Right hindlimb (tissue), 1 donor: ENCODE results near the gene IQCF6.
"Not testable (repeated sequence)": the region's sequence is repeated elsewhere in the genome, so short reads cannot be mapped to it uniquely, and the experiment has no call there.

Source experiments
- DNase-seq: peaks from one replicate; pipeline ENCODE4 v3.0.0-alpha.2; 2018

IQCF6 gene

GRCh38 chr3:51759203-51759602 is 19.8 kb downstream of the IQCF6 start:
- DNase-seq = no peak

- DNase-seq = not testable (repeated sequence)
These were observed 25.0 kb downstream of the IQCF6 start for GRCh38 chr3:51753763-51754750.

DNA sequence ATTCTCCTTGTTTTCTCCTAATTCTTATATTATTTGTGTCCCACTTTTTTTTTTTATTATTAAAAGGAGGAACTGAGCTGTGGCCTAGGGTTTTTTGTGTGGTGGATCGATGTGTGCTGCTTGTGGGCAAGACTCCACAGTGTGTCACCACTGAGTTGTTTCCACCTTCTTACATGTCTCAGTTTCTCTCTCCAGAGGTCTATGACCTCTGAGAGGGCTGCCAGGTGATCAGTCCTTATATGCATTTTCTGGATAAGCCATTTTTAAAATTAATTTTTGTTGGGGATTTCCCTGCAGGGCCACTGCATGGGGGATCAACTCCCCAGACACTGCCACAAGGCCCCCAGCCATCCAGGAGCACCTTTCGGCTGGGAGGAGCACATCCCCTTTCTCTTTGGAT is 27.8 kb downstream of the IQCF6 start:
- no peak for DNase-seq

DNA sequence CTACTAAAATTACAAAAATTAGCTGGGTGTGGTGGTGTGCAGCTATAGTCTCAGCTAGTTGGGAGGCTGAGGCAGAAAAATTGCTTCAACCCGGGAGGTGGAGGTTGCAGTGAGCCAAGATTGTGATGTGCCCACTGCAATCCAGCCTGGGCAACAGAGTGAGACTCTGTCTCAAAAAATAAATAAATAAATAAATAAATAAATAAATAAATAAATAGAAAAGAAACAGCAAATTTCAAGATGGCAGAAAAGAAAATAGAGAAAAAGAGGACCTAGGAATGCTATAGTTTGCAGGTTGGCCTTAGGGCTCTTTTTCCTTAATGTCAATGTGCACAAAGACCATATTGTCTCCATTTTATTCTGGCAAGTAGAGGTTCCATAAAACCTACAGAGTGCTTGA is 28.2 kb downstream of the IQCF6 start:
- no peak for DNase-seq

DNA sequence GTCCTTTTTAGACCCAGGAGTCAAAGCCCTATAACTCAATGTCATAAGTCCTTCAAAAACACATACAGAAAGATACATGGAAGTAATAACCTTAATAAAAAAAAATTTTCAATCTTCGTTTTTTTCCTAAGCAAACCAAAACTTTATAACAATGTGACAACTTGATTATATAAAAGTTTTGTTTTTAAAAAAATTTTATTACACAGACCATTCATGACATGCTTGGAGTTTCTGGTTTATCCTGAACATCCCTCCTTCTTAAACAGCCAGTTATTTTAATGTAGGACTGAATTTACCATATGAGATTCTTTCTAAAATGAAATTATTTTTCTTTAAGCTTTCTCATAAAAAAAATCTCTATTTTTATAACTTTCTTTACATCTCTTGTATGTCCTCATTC is 30.7 kb downstream of the IQCF6 start:
- no peak for DNase-seq

DNA sequence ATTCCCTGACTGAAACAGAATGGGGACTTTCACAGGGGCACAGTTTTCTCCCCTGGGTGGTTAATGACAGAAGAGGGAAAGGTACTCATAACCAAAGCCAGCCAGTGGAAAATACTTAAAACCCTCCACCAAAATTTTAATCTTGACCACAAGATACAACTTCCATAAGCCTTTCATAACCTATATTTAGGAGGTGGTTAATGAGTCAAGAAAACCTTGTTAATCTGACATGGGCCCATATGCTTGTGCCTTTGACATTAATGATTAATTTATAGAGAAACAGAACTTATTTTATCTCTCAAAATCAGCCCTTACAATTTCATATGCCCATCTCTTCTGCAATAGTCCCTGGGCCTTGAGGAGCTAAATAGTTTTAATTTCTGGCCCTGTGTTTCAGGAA is 31.2 kb downstream of the IQCF6 start:
- DNase-seq = no peak

DNA sequence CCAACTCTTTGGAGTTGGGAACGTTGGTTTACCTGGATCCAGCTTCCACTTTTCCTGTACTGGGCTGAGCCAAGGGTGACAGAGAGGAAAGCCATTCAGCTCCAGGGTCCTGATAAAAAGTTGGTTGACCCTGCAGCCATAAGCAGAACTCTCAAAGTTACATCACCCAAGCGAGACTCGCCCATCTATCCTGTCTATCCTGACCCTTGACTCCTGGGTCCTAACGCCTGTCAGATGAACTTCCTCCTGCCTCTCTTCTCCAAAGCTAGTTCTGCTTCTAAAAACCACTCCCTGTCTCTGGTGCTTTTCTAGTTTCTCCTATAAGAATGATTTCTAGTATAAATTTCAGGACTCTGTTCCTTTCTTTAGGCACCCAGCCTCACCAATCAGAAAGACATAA is 36.1 kb downstream of the IQCF6 start:
- not testable (repeated sequence) for DNase-seq

DNA sequence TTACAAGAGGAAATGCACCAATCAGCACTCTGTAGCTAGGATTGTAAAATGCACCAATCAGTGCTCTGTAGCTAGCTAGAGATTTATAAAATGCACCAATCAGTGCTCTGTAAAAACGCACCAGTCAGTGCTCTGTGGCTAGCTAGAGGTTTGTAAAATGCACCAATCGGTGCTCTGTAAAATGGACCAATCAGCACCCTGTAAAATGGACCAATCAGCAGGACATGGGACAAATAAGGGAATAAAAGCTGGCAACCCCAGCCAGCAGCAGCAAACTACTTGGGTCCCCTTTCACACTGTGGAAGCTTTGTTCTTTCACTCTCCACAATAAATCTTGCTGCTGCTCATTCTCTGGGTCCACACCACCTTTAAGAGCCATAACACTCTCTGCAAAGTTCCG is 36.7 kb downstream of the IQCF6 start:
- DNase-seq = not testable (repeated sequence)

DNA sequence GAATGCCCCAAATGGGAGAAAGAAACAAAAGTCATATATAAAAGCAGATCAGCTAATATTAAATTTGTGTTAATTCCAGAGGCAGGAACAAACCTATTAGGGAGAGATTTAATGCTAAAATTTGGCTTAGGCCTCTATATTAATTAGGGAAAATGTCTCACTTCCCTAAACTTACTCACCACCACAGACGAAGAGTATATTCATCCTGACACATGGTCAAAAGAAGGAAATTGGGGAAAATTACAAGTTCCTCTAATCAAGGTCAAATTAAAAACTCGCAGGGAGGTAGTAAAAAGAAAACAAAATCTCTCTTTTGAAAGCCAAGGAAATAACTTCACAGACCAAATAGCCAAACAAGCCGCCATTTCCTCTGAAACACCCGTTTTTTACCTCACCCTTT is 39.9 kb downstream of the IQCF6 start:
- DNase-seq = no peak

- DNase-seq = no peak
These were observed 43.1 kb downstream of the IQCF6 start for GRCh38 chr3:51735950-51736349.

DNA sequence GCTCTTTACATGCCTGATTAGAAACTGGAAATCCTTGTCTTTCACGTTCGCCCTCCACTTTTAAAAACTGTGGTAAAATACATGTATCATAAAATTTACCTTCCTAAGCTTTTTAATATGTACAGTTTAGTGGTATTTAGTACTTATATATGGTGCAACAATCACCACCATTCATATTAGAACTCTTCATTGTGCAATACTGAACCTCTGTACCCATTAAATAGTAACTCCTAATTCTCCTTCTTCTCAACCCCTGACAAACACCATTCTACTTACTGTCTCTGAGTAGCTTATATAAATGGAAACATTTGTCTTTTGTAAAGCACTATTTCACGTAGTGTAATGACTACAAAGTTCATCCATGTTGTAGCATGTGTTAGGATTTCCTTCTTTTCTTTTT is 44.0 kb downstream of the IQCF6 start:
- DNase-seq = no peak

GRCh38 chr3:51734572-51734907 is 44.5 kb downstream of the IQCF6 start:
- no peak for DNase-seq

- DNase-seq = no peak
These were observed 45.0 kb downstream of the IQCF6 start for GRCh38 chr3:51733859-51734571.

GRCh38 chr3:51729042-51729633 is 49.9 kb downstream of the IQCF6 start:
- no peak for DNase-seq
